Thyroid gland (tissue), 4 donors: ENCODE measurements around the gene TEX48.

Experiments used
- CTCF ChIP-seq, 6 experiments: fragments of 200-600 bp in 3 of 6; fragments of 450-650 bp in 3 of 6; sonication (generic) in 3 of 6; IDR thresholded peaks; one replicate each; pipeline ENCODE4 v1.5.1; 2016 to 2019; ENCODE audit warnings: antibody characterized with exemption in 6 of 6, mild to moderate bottlenecking in 2 of 6, inconsistent platforms in 1 of 6, moderate library complexity in 1 of 6
- POLR2A ChIP-seq, 2 donors: fragments of 450-650 bp; IDR thresholded peaks; one replicate each; pipeline ENCODE4 v1.6.1; 2017; ENCODE audit warnings: antibody characterized with exemption in 2 of 2, mild to moderate bottlenecking in 2 of 2, moderate library complexity in 1 of 2

- TF ChIP-seq CTCF (IDR thresholded peaks at IDR 0.05) (no peak), POLR2A (IDR thresholded peaks at IDR 0.05) (no peak)
Measured at GRCh38 chr9:114621561-114621960, 60.4 kb downstream of the TEX48 start.
